Adrenal gland (tissue), 12 donors: ENCODE data around the gene KRT77. TPM values are rescaled to one million over a fixed set of nuclear protein-coding genes. Genes with fewer than 3 reads are reported as not detected.

Experiments
- DNase-seq, 7 donors: peaks; one replicate each; pipeline ENCODE4 v3.0.0-alpha.2; 2019 to 2020
- H3K27ac ChIP-seq, 5 donors: fragments of 200-600 bp; sonication (generic) in 4 of 5; 1 replicate in 3 of 5; 2 replicates in 2 of 5; pipeline versions ENCODE4 v1.5.1 to v1.8.0; 2016 to 2020; ENCODE audit warnings: mild to moderate bottlenecking in 1 of 5
- H3K27me3 ChIP-seq: fragments of 200-600 bp; 2 replicates; pipeline ENCODE4 v1.8.0; 2021
- H3K36me3 ChIP-seq, 2 donors: fragments of 200-600 bp; replicated peaks in 1 of 2; 1 replicate in 1 of 2; 2 replicates in 1 of 2; pipeline versions ENCODE4 v1.5.1 to v1.8.0; 2018 to 2022
- H3K4me1 ChIP-seq, 2 donors: fragments of 200-600 bp; replicated peaks in 1 of 2; 1 replicate in 1 of 2; 2 replicates in 1 of 2; pipeline versions ENCODE4 v1.5.1 to v1.8.0; 2018 to 2021
- H3K4me3 ChIP-seq, 4 donors: fragments of 200-600 bp; sonication (generic) in 3 of 4; one replicate each; pipeline ENCODE4 v1.5.1; 2016 to 2018
- H3K9me3 ChIP-seq, 3 donors: fragments of 200-600 bp; sonication (generic) in 1 of 3; replicated peaks in 1 of 3; 1 replicate in 2 of 3; 2 replicates in 1 of 3; pipeline versions ENCODE4 v1.5.1 to v1.8.0; 2016 to 2021
- POLR2A ChIP-seq, 2 donors: fragments of 450-650 bp; IDR thresholded peaks; one replicate each; pipeline ENCODE4 v1.6.1; 2017; ENCODE audit warnings: antibody characterized with exemption in 2 of 2, mild to moderate bottlenecking in 2 of 2, moderate library complexity in 1 of 2
- WGBS, 4 donors: extraction: QIAGEN DNeasy Blood & Tissue Kit in 2 of 4; methylation state at CpG; one replicate each; pipeline versions ENCODE4 v1.1.5 to v1.1.7; 2013 to 2017; 5-methylcytosine and 5-hydroxymethylcytosine counted together
- intact Hi-C, 2 donors: fragments of 100-400 bp; cut with DNase I; formaldehyde crosslinking; loops; one replicate each; pipeline versions ENCODE4 v1.14.1 to v1.15.0; 2022 to 2023
- polyA plus RNA-seq, 3 donors: library from polyadenylated mRNA; stranded (reverse); fragments of 200-250 nt in 2 of 3; fragments of 350-450 nt in 1 of 3; fragmentation: Illumina TruSeq in 1 of 3; extraction: RNeasy Lipid Tissue Mini Kit (QIAGEN cat#74804) in 1 of 3; gene quantifications; one replicate each; pipeline ENCODE4 v1.2.3, GENCODE V29; 2013 to 2014
- total RNA-seq, 9 donors: library from RNA; depleted of rRNA in 4 of 9; stranded (reverse); fragments of >200 nt in 4 of 9; fragments of 120-200 nt in 1 of 9; fragmentation: NEBNext Ultra II Directional in 1 of 9; extraction: Animal tissue kit (Norgen Biotek cat#: 25700) in 1 of 9; gene quantifications; one replicate each; pipeline versions ENCODE4 v1.1.0 to v1.2.4, GENCODE V29; 2013 to 2023
- TF ChIP-seq, protein P1 (sequence below), 6 experiments: fragments of 450-650 bp in 4 of 6; fragments of 200-600 bp in 2 of 6; sonication (generic) in 1 of 6; IDR thresholded peaks; 1 replicate in 5 of 6; 2 replicates in 1 of 6; pipeline versions ENCODE4 v1.5.1 to v1.8.0; 2016 to 2021; ENCODE audit warnings: antibody characterized with exemption in 6 of 6, mild to moderate bottlenecking in 2 of 6, moderate library complexity in 1 of 6
- donor health status: healthy with polysubstance abuse.
- donor health status: Bipolar disorder and iron deficiency.
- donor health status: DM: yes; HTN: yes; CAD: no.
- donor health status: DM: no; HTN: no; CAD: no.
- donor health status: DM: no; HTN: no; CAD: no.
- donor health status: DM: yes; HTN: yes; CAD: no.

Gene KRT77
- total and polyA plus RNA-seq, 12 donors, result not detected

DNA sequence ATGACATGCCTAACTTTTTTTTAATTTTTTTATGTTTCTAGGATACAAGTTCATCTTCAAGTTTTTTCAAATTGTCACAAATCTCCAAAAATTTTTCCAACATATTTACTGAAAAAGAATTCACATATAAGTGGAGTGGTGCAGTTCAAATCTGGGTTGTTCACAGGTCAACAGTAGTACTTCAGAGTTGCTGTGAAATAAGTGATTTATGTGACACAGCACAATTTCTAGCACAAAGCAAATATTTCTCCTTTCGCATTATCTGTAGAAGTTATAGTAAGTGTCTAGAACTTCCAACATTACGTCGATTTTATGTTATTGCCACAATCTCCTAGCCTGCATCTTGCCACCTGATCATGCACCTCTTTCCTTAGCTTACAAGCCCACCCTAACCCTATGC, 41.7 kb downstream of the KRT77 start:
- Histone ChIP-seq H3K4me3 (no peak overlapping the region), H3K27ac (no peak overlapping the region), H3K27me3 (peaks cover 14% of the 10 kb centered on the region), H3K9me3 (no peaks in the 10 kb centered on the region), H3K36me3 (no peaks in the 10 kb centered on the region), H3K4me1 (no peaks in the 10 kb centered on the region)
- 76 to 88% (median 86%) methylated on average over 3 of the region's 3 CpGs for WGBS, 4 donors
- intact Hi-C loops, result no loop called here
- no peak for DNase-seq
- TF ChIP-seq, protein P1, sequence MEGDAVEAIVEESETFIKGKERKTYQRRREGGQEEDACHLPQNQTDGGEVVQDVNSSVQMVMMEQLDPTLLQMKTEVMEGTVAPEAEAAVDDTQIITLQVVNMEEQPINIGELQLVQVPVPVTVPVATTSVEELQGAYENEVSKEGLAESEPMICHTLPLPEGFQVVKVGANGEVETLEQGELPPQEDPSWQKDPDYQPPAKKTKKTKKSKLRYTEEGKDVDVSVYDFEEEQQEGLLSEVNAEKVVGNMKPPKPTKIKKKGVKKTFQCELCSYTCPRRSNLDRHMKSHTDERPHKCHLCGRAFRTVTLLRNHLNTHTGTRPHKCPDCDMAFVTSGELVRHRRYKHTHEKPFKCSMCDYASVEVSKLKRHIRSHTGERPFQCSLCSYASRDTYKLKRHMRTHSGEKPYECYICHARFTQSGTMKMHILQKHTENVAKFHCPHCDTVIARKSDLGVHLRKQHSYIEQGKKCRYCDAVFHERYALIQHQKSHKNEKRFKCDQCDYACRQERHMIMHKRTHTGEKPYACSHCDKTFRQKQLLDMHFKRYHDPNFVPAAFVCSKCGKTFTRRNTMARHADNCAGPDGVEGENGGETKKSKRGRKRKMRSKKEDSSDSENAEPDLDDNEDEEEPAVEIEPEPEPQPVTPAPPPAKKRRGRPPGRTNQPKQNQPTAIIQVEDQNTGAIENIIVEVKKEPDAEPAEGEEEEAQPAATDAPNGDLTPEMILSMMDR (IDR thresholded peaks at IDR 0.05), result no peak
- TF ChIP-seq POLR2A (IDR thresholded peaks at IDR 0.05), result no peak

DNA sequence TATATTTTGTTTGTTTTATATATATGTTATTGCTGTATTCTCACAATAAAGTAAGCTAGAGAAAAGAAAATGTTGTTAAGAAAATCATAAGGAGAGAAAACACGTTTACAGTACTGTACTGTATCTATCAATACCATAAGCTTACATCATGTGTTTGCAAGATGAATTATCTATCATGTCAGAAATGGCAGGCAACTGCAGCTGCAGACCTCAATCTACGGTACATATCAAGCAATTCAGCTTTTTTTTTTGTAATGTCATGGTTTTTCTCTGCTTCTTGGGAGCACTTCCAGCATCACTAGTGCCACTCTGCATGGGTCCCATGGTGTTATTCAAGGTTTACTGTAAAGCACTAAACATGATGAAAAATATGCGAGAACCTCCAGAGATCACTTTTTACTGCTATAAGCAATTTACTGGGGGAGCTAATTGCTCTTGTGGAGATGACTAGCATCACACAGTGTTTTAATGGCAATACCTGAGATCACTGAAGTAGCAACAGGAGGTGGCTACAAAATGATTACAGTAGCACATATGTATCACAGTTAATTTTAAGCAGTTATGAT, 42.3 kb downstream of the KRT77 start:
- H3K4me3 ChIP-seq, result no peak overlapping the region
- DNase-seq, result no peak
- intact Hi-C loops, result no loop called here
- 76 to 78% (median 76%) methylated on average over 3 of the region's 3 CpGs for WGBS, 4 donors
- H3K36me3 ChIP-seq, result no peaks in the 10 kb centered on the region
- no peak overlapping the region for H3K27ac ChIP-seq
- no peaks in the 10 kb centered on the region for H3K4me1 ChIP-seq
- no peak for TF ChIP-seq POLR2A (IDR thresholded peaks at IDR 0.05)
- TF ChIP-seq, protein P1 (IDR thresholded peaks at IDR 0.05), result no peak
- peaks cover 9% of the 10 kb centered on the region for H3K27me3 ChIP-seq
- H3K9me3 ChIP-seq, result no peaks in the 10 kb centered on the region

DNA sequence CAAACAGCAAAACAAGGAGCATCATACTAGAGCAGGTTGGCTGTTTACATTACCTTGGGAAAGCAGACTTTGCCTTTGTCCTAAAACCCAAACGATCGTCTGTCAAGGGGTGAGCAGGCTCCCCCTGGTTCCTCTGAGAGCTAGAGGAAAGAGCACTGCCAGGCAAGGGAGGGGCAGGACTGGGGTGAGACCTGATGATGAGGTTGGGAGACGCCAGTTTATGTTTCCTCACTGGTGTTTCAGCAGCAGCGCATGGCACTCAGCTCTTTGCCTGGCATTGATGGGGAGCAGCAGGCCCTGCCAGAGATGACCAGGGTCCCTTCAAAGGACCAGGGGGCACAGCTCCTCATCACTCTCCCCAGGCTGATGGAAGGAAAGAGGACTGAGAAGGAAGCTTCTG, 43.4 kb downstream of the KRT77 start:
- WGBS, 4 donors, result 65 to 91% (median 83%) methylated on average over 4 of the region's 4 CpGs
- no peaks in the 10 kb centered on the region for H3K4me1 ChIP-seq
- DNase-seq, result peak in 1 of 7 donors; percentile 15
- TF ChIP-seq, protein P1 (IDR thresholded peaks at IDR 0.05), result no peak
- no peak for TF ChIP-seq POLR2A (IDR thresholded peaks at IDR 0.05)
- H3K27me3 ChIP-seq, result no peaks in the 10 kb centered on the region
- no peak overlapping the region for H3K4me3 ChIP-seq
- no peaks in the 10 kb centered on the region for H3K9me3 ChIP-seq
- H3K27ac ChIP-seq, result no peak overlapping the region
- intact Hi-C loops, result no loop called here
- no peaks in the 10 kb centered on the region for H3K36me3 ChIP-seq

DNA sequence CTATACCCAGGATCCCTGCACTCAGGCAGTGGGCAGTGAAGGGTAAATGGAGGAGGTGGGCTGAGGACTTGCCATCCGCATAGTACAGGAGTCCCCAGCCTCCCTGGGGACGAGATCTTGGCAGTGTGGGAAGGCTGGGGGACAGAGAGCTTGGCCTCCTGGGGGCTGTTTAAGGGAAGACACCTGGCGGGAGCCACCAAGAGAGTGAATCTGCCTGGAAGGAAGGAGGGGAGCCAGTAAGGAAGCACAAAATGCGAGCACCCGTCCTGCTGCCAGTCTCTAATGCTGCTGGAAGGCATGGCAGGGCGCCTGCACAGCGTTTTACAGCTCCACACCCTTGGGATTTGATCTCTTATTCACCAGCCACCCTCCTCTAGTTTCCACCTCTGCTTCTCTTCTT, 43.9 kb downstream of the KRT77 start:
- H3K4me3 ChIP-seq, result no peak overlapping the region
- H3K36me3 ChIP-seq, result no peaks in the 10 kb centered on the region
- WGBS, 4 donors, result 59 to 81% (median 68%) methylated on average over 7 of the region's 7 CpGs
- DNase-seq, result no peak
- no peaks in the 10 kb centered on the region for H3K4me1 ChIP-seq
- peaks cover 4% of the 10 kb centered on the region for H3K27me3 ChIP-seq
- intact Hi-C loops, result no loop called here
- no peak for TF ChIP-seq POLR2A (IDR thresholded peaks at IDR 0.05)
- TF ChIP-seq, protein P1 (IDR thresholded peaks at IDR 0.05), result no peak
- H3K27ac ChIP-seq, result no peak overlapping the region
- H3K9me3 ChIP-seq, result no peaks in the 10 kb centered on the region
